Suppressor macrophage treated with lipopolysaccharide for 1 hour (primary cell): ENCODE results near the gene SYNGR3.
A peak's percentile ranks its signal among the peaks of the same experiment; 100 is the strongest.

Source experiments
- DNase-seq, 3 donors: peaks; one replicate each; pipeline ENCODE4 v3.0.0-alpha.2; 2020 to 2022

Gene SYNGR3

GRCh38 chr16:2042986-2043666 is 53.4 kb downstream of the SYNGR3 start:
- DNase-seq: peak in 2 of 3 donors; percentile 55 to 72
